ENCODE measurements around the gene METTL22.
A peak's percentile ranks its signal among the peaks of the same experiment; 100 is the strongest.

METTL22 gene

DNA sequence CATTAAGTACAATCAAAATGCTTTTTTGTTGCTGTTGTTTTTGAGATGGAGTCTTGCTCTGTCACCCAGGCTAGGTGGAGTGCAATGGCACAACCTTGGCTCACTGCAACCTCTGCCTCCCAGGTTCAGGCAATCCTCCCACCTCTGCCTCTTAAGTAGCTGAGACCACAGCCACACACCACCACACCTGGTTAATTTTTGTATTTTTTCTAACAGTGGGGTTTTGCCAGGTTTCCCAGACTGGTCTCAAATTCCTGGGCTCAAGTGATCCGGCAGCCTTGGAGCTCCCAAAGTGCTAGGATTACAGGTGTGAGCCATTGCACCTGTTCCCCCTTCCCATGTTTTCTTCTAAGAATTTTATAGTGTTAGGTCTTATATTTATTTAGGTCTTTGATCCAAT lies 48.0 kb downstream of the METTL22 start:
- DNase-seq: no peak

GRCh38 chr16:8670014-8670560 lies 48.6 kb downstream of the METTL22 start:
- DNase-seq: no peak

GRCh38 chr16:8673611-8674412 lies 52.3 kb downstream of the METTL22 start:
- no peak for DNase-seq

DNA sequence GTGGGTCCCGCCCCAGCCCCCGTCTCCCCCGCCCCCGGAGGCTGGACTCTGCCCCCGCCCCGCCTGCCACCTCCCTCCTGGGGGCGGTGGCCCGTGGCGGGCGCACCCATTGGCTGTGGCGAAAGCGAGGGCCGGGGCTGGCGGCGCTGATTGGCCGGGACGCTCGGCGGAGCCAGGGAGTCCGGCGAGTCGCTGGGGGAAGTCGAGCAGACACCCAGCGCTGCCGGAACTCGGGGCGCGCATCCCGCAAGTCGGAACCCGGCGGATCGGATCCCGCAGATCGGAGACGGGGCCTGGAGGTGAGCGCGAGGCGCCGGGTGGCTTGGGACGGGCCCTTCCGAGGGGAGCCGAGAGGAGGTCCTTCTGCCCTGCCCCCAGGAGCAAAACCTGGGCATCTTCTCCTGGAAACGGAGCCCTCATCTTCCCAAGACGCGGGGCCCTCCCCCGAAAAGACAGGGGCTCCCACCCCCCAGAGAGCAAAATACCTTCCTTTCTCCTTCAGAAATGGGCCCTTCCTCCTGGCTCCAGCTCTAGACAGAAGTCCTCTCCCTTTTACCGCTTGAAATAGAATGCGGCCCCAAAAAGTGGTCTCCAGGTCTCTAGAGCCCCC lies 53.0 kb downstream of the METTL22 start, which contains the start of gene ABAT:
ABAT (plus strand) TSS at position 205 of the 610 bp plus-strand sequence. CDS start 61,123 bp downstream, outside the sequence.
- peak; percentile 69 for DNase-seq

- DNase-seq: no peak
These were observed 54.0 kb downstream of the METTL22 start for GRCh38 chr16:8675183-8676159.

DNA sequence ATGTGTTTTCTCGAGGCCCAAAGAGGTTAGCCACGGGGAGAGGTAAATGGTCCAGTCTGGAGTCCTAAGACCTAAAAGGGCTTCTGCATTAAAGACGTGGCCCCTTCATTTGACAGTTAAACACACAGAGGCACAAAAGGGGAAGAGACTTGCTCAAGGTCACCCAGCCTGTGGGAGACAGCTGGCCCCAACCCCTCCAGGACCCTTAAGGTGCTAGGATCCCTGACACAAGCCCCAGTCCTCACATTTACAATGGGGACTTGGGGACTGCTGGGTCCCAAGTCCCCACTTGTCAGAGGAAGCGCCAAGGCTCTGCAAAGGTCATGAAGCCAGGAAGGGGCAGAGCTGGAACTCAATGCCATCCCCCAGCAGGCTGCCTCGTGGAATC lies 54.7 kb downstream of the METTL22 start:
- DNase-seq: no peak

DNA sequence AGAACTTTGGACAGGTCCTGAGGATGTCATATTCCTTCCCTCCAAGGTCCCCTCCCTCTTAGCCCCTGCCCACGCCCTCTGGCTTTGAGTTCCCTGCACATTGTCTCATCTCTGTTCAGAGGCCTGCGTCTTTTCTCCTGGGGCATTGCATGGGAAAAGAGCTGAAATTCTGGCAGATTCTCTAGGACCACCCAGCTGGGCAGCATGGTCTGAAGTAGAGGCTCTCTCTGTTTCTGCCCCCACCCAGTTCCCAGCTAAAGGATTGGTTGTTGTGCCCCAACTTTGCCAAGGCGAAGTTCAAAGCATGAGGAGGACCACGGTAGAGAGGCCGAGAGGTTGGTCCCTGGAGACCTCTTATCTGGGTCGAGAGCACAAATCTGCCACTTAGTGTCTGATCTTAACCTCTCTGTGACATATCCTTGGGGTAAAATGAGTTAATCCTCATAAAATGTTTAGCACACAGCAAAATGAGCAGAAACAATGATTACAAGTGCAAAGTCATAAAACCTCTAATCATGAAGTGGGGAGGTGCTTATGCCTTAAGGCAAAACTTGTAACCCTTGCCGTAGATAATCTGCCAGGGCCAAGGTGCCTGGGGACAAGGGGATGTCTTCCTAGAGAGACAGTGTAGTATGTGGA lies 55.4 kb downstream of the METTL22 start:
- no peak for DNase-seq

GRCh38 chr16:8677481-8677880 lies 56.0 kb downstream of the METTL22 start:
- no peak for DNase-seq

- no peak for DNase-seq
These were observed 56.8 kb downstream of the METTL22 start for GRCh38 chr16:8678068-8678927.

- no peak for DNase-seq
These were observed 57.7 kb downstream of the METTL22 start for GRCh38 chr16:8679151-8679550.

DNA sequence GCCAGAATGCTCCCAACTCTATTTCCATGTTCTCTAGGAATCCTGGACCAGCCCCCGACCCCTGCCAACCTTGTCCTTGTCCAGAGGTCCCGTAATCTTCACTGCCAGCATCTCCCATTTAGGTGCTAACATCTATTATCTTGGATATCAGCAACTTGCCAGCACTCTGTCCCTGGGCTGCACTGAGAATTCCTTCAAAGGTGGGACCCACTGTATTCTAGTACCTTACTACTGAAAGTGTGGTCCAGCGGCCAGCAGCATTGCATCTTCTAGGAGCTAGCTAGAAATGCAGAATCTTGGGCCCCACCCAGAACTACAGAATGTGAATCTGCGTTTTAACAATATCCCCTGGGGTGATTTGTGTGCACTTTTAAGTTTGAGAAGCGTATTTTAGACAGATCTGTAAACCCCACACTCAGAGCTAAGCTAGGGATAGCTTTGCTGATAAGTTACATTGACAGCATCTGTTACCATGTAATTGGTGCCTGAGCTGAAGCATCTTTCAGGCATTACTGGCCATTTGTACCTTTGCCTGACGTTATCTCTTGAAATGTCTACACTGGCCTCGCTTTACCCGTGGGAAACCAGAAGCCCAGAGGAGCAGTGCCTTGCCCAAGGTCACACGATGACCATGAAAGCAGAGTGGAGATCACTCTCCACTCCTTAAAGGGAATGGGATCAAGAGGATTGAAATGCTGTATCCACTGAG lies 61.2 kb downstream of the METTL22 start:
- no peak for DNase-seq

- no peak for DNase-seq
These were observed 62.1 kb downstream of the METTL22 start for GRCh38 chr16:8683640-8684039.

DNA sequence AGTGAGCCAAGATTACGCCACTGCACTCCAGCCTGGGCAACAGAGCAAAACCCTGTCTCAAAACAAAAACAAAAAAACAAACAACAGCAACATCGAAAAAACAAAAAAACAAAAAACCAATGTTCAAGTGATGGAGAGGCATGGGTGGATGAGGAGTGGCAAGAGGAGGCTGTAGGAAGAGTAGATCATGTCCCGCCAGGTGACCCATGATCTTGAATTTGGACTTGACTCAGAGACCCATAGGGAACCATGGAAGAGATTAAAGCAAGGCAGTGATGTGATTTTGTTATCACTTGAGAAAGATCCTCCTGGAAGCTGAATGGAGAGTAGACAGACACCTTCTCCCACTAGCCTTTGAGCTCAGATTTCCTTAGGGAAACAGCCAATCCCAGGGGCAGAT lies 64.1 kb downstream of the METTL22 start:
- DNase-seq: no peak

DNA sequence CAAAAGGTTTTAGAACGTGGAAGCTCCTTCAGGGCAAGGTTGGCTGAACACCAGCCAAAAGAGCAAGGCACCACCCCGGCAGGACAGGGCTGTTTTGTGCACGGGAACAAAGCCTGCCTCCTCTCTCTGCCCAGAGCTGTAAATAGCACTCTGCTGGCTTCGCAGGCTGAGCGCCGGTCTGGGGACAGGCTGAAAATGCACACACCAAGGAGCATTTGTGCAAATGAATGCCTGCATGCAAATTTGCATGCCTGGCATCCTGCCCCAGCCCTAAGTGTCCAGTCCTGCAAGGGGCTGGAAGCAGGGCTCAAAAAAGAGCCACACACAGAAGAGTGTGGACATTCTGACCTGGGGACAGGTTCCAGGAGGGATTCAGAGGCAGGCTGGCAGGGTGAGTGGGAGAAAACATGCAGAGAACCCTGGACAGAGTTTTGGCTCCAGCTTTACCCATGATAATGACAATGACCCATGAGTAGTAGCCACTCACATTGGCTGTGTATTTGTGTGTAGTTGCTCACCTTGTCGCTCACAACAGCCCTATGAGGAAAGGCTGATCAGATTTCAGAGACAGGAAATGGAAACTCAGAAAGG lies 64.6 kb downstream of the METTL22 start:
- DNase-seq: no peak

DNA sequence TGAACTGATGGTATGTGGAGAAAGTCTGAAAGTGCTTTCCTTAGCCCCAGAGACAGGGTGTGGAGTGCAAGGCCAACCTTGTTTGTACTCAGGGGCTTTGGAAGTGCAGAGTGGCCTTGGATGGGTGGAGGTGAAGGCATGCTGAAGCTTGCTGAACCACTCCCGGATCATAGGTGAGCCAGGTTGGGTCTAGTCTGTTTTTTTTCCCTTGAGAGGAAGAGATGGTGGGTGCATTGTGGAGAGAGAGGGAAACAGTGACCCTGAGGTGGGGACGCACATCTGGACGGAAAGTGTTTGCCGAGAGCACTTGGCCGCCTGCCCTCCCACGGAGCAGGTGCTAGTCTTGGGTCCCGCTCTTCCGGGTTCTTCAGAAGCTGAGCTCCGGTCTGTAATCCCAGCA lies 65.4 kb downstream of the METTL22 start:
- DNase-seq: no peak

DNA sequence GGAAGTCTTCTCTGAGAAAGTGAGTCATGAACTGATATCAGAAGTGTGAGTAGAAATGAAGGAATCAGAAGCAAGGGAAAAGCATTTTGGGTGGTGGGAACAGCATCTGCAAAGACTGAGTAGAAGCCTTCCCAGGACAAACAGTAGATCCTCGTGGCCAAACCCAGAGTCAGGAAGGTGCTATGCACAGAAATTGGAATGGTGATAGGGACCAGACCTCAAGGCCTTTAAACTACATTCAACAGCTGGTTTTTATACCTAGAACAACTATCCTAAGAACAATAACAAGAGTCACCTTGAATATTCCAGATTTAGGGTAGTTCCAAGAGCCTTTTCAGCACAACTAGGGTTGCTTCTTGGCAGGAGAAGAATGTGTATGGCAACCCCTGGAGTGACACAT lies 68.2 kb downstream of the METTL22 start:
- no peak for DNase-seq

DNA sequence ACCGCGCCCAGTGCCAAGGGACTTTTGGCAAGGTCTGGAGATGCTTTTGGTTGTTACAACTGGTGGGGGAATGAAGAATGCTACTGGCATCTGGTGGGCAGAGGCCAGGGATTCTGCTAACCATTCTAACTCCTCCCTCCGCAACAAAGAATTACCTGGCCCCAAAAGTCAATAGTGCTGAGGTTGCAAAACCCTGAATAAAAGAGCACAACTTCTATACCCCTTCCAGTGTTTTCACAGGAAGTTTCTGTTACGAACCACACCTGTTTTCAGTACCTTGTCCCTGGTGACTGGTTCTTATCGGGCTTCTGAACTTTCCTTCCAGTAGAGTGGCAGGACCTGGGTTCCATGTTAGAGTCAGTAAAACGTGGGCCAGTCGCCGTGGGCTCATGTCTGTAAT lies 70.2 kb downstream of the METTL22 start:
- DNase-seq: no peak

- DNase-seq: no peak
These were observed 73.6 kb downstream of the METTL22 start for GRCh38 chr16:8694795-8695728.

GRCh38 chr16:8696880-8697279 lies 75.4 kb downstream of the METTL22 start:
- no peak for DNase-seq
